Activated CD8-positive, alpha-beta memory T cell treated with anti-CD3 and anti-CD28 coated beads, Interleukin-2, amount 50 U/mL, for 4 hours (primary cell): ENCODE results near the gene HYAL2.
A peak's percentile ranks its signal among the peaks of the same experiment; 100 is the strongest.
"Not testable (repeated sequence)": the region's sequence is repeated elsewhere in the genome, so short reads cannot be mapped to it uniquely, and the experiment has no call there.

Experiments used
- DNase-seq: peaks from one replicate; pipeline ENCODE4 v3.0.0-alpha.2; 2020

The HYAL2 gene

GRCh38 chr3:50286322-50287227, 36.0 kb downstream of the HYAL2 start:
- DNase-seq, result no peak

GRCh38 chr3:50284121-50284520, 38.4 kb downstream of the HYAL2 start:
- not testable (repeated sequence) for DNase-seq

- DNase-seq, result no peak
Measured at GRCh38 chr3:50279255-50280016, 43.1 kb downstream of the HYAL2 start.

- no peak for DNase-seq
Measured at GRCh38 chr3:50278880-50279224, 43.7 kb downstream of the HYAL2 start, which contains the start of gene LSMEM2. Gene LSMEM2 (plus strand): TSS chr3:50279087. CDS start chr3:50279114, 27 bp downstream.

- DNase-seq, result no peak
Measured at GRCh38 chr3:50278123-50278879, 44.2 kb downstream of the HYAL2 start.

GRCh38 chr3:50276762-50277101, 45.8 kb downstream of the HYAL2 start:
- DNase-seq, result no peak

GRCh38 chr3:50275996-50276761, 46.4 kb downstream of the HYAL2 start:
- DNase-seq, result no peak

GRCh38 chr3:50275141-50275995, 47.2 kb downstream of the HYAL2 start:
- no peak for DNase-seq

- peak; percentile 62 for DNase-seq
Measured at GRCh38 chr3:50274371-50275104, 48.0 kb downstream of the HYAL2 start.

- DNase-seq, result no peak
Measured at GRCh38 chr3:50273689-50274065, 48.9 kb downstream of the HYAL2 start.

GRCh38 chr3:50272911-50273688, 49.4 kb downstream of the HYAL2 start:
- peak; percentile 89 for DNase-seq

- DNase-seq, result not testable (repeated sequence)
Measured at GRCh38 chr3:50272538-50272910, 50.0 kb downstream of the HYAL2 start.

GRCh38 chr3:50271314-50271936, 51.1 kb downstream of the HYAL2 start:
- no peak for DNase-seq

GRCh38 chr3:50270422-50271224, 51.9 kb downstream of the HYAL2 start:
- DNase-seq, result no peak

- DNase-seq, result no peak
Measured at GRCh38 chr3:50269977-50270413, 52.5 kb downstream of the HYAL2 start.

GRCh38 chr3:50269460-50269859, 53.1 kb downstream of the HYAL2 start:
- DNase-seq, result no peak

GRCh38 chr3:50268703-50269451, 53.7 kb downstream of the HYAL2 start, which contains the start of gene SEMA3B:
Gene SEMA3B (plus strand): TSS chr3:50269147. CDS start chr3:50269241, 94 bp downstream.
- DNase-seq, result no peak

- DNase-seq, result no peak
Measured at GRCh38 chr3:50268276-50268675, 54.3 kb downstream of the HYAL2 start.
